K562 (cell line): ENCODE results near the gene BET1L.

Experiments
- EP300 ChIP-seq: IDR thresholded peaks from 2 replicates; pipeline ENCODE4 v1.6.1; 2012; ENCODE audit warnings: low read length, improper control_type of control experiment
- JUN ChIP-seq, 2 experiments: sonication (generic) in 1 of 2; formaldehyde crosslinking in 1 of 2; IDR thresholded peaks; 2 replicates each; pipeline versions ENCODE4 v1.6.1 to v1.8.0; 2012 to 2022; ENCODE audit warnings: borderline replicate concordance in 2 of 2, mild to moderate bottlenecking in 2 of 2, improper control_type of control experiment in 1 of 2, low read depth in 1 of 2, low read length in 1 of 2, missing genetic modification reagents in 1 of 2
- NFXL1 ChIP-seq: fragments of 450-650 bp; formaldehyde crosslinking; IDR thresholded peaks from 2 replicates; pipeline ENCODE4 v1.4.0; 2021; ENCODE audit warnings: mild to moderate bottlenecking
- RBBP5 ChIP-seq: fragments of 200-600 bp; sonication (generic); IDR thresholded peaks from 2 replicates; pipeline ENCODE4 v1.6.1; 2012; ENCODE audit warnings: borderline replicate concordance, mild to moderate bottlenecking, low read length, control low read depth, inconsistent platforms; ENCODE audit not compliant: insufficient read depth, poor library complexity, severe bottlenecking
- RCOR1 ChIP-seq, 2 experiments: IDR thresholded peaks; 2 replicates each; pipeline ENCODE4 v1.6.1; 2012; ENCODE audit warnings: low read depth in 2 of 2, low read length in 2 of 2, borderline replicate concordance in 1 of 2, improper control_type of control experiment in 1 of 2
- SMC3 ChIP-seq: conservative IDR thresholded peaks from 2 replicates; pipeline ENCODE4 v1.6.1; 2011; ENCODE audit warnings: low read depth, low read length, improper control_type of control experiment; ENCODE audit not compliant: insufficient read depth
- TGIF2 ChIP-seq: sonication (generic); formaldehyde crosslinking; IDR thresholded peaks from 2 replicates; pipeline ENCODE4 v1.8.1; 2022; ENCODE audit warnings: mild to moderate bottlenecking, missing genetic modification reagents, moderate library complexity
- ZNF75A ChIP-seq: fragments of 450-650 bp; formaldehyde crosslinking; IDR thresholded peaks from 2 replicates; pipeline ENCODE4 v1.4.0; 2020; ENCODE audit warnings: mild to moderate bottlenecking
- TF ChIP-seq, protein P1 (sequence below), 3 experiments: IDR thresholded peaks in 2 of 3; conservative IDR thresholded peaks in 1 of 3; 2 replicates each; pipeline ENCODE4 v1.5.1; 2011 to 2012; ENCODE audit warnings: low read length in 3 of 3, mild to moderate bottlenecking in 3 of 3, control low read depth in 2 of 3, improper control_type of control experiment in 1 of 3, inconsistent platforms in 1 of 3, low read depth in 1 of 3, mixed read lengths in 1 of 3, moderate library complexity in 1 of 3; ENCODE audit not compliant: insufficient read depth in 2 of 3
- TF ChIP-seq, protein P2 (sequence below): fragments of 450-650 bp; IDR thresholded peaks from 2 replicates; pipeline ENCODE4 v1.6.1; 2016; ENCODE audit warnings: low read depth
- TF ChIP-seq, protein P3 (sequence below): sonication (generic); formaldehyde crosslinking; IDR thresholded peaks from 2 replicates; pipeline ENCODE4 v1.8.0; 2022; ENCODE audit warnings: mild to moderate bottlenecking, missing genetic modification reagents
- TF ChIP-seq, protein P4 (sequence below), 2 experiments: fragments of 250-450 bp in 1 of 2; fragments of 450-650 bp in 1 of 2; sonication (Bioruptor Pico) in 1 of 2; IDR thresholded peaks; 2 replicates each; pipeline versions ENCODE4 v1.6.1 to v1.8.0; 2016 to 2021; ENCODE audit warnings: mild to moderate bottlenecking in 2 of 2, moderate library complexity in 2 of 2, missing compliant biosample characterization in 1 of 2, missing genetic modification characterization in 1 of 2

DNA sequence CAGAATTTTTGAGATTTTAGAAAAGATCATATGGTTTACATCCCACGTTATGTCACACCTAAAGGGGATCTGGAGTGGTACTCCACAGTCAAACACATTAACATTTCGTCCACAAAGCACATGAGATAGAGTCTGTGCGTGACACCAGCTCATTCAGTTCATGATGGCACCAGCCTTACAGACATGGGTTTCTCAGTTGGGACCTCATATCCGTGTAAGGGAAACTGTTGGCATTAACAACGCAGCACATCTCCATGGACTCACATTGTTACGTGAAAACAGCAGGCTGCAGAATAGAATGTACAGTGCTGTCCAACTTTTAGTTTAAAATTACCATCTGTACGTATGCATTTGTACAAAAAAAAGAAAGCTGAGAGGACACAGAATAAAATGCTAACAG lies 14.3 kb upstream of the BET1L start:
- no peak for TF ChIP-seq EP300
- no peak for TF ChIP-seq SMC3
- TF ChIP-seq, protein P1, sequence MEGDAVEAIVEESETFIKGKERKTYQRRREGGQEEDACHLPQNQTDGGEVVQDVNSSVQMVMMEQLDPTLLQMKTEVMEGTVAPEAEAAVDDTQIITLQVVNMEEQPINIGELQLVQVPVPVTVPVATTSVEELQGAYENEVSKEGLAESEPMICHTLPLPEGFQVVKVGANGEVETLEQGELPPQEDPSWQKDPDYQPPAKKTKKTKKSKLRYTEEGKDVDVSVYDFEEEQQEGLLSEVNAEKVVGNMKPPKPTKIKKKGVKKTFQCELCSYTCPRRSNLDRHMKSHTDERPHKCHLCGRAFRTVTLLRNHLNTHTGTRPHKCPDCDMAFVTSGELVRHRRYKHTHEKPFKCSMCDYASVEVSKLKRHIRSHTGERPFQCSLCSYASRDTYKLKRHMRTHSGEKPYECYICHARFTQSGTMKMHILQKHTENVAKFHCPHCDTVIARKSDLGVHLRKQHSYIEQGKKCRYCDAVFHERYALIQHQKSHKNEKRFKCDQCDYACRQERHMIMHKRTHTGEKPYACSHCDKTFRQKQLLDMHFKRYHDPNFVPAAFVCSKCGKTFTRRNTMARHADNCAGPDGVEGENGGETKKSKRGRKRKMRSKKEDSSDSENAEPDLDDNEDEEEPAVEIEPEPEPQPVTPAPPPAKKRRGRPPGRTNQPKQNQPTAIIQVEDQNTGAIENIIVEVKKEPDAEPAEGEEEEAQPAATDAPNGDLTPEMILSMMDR (IDR thresholded peaks at IDR 0.05 in 2 of 3, conservative IDR thresholded peaks at IDR 0.05 in 1 of 3; ENCODE audit: insufficient read depth in 2 of 3, low read depth in 1 of 3, low read length in 3 of 3): no peak
- no peak for TF ChIP-seq ZNF75A (CRISPR knock-in tag)
- TF ChIP-seq RCOR1 (IDR thresholded peaks at IDR 0.05; ENCODE audit: borderline replicate concordance in 1 of 2, low read depth in 2 of 2, low read length in 2 of 2): no peak
- TF ChIP-seq, protein P2, sequence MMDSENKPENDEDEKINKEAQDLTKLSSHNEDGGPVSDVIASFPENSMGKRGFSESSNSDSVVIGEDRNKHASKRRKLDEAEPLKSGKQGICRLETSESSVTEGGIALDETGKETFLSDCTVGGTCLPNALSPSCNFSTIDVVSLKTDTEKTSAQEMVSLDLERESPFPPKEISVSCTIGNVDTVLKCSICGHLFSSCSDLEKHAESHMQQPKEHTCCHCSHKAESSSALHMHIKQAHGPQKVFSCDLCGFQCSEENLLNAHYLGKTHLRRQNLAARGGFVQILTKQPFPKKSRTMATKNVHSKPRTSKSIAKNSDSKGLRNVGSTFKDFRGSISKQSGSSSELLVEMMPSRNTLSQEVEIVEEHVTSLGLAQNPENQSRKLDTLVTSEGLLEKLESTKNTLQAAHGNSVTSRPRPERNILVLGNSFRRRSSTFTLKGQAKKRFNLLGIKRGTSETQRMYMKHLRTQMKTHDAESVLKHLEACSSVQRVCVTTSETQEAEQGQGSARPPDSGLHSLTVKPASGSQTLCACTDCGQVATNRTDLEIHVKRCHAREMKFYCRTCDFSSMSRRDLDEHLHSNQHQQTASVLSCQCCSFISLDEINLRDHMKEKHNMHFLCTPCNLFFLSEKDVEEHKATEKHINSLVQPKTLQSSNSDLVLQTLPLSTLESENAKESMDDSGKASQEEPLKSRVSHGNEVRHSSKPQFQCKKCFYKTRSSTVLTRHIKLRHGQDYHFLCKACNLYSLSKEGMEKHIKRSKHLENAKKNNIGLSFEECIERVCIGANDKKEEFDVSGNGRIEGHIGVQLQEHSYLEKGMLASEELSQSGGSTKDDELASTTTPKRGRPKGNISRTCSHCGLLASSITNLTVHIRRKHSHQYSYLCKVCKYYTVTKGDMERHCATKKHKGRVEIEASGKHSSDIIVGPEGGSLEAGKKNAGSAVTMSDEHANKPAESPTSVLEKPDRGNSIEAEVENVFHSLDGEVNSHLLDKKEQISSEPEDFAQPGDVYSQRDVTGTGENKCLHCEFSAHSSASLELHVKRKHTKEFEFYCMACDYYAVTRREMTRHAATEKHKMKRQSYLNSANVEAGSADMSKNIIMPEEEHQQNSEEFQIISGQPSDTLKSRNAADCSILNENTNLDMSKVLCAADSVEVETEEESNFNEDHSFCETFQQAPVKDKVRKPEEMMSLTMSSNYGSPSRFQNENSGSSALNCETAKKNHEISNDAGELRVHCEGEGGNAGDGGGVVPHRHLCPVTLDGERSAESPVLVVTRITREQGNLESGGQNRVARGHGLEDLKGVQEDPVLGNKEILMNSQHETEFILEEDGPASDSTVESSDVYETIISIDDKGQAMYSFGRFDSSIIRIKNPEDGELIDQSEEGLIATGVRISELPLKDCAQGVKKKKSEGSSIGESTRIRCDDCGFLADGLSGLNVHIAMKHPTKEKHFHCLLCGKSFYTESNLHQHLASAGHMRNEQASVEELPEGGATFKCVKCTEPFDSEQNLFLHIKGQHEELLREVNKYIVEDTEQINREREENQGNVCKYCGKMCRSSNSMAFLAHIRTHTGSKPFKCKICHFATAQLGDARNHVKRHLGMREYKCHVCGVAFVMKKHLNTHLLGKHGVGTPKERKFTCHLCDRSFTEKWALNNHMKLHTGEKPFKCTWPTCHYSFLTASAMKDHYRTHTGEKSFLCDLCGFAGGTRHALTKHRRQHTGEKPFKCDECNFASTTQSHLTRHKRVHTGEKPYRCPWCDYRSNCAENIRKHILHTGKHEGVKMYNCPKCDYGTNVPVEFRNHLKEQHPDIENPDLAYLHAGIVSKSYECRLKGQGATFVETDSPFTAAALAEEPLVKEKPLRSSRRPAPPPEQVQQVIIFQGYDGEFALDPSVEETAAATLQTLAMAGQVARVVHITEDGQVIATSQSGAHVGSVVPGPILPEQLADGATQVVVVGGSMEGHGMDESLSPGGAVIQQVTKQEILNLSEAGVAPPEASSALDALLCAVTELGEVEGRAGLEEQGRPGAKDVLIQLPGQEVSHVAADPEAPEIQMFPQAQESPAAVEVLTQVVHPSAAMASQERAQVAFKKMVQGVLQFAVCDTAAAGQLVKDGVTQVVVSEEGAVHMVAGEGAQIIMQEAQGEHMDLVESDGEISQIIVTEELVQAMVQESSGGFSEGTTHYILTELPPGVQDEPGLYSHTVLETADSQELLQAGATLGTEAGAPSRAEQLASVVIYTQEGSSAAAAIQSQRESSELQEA: no peak
- no peak for TF ChIP-seq RBBP5
- no peak for TF ChIP-seq TGIF2 (CRISPR knock-in tag)
- TF ChIP-seq, protein P3, sequence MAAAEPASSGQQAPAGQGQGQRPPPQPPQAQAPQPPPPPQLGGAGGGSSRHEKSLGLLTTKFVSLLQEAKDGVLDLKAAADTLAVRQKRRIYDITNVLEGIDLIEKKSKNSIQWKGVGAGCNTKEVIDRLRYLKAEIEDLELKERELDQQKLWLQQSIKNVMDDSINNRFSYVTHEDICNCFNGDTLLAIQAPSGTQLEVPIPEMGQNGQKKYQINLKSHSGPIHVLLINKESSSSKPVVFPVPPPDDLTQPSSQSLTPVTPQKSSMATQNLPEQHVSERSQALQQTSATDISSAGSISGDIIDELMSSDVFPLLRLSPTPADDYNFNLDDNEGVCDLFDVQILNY (CRISPR knock-in tag): no peak
- TF ChIP-seq NFXL1: no peak
- TF ChIP-seq, protein P4, sequence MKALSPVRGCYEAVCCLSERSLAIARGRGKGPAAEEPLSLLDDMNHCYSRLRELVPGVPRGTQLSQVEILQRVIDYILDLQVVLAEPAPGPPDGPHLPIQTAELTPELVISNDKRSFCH (CRISPR knock-in tag; IDR thresholded peaks at IDR 0.05): no peak
- TF ChIP-seq, protein P4 (tag; IDR thresholded peaks at IDR 0.05): no peak
- no peak for TF ChIP-seq JUN (IDR thresholded peaks at IDR 0.05; ENCODE audit: borderline replicate concordance, low read depth, low read length)
- TF ChIP-seq JUN (CRISPR knock-in tag; IDR thresholded peaks at IDR 0.05; ENCODE audit: borderline replicate concordance): no peak
